ENCODE results near the gene VDAC2.
A peak's percentile ranks its signal among the peaks of the same experiment; 100 is the strongest.

Gene VDAC2

DNA sequence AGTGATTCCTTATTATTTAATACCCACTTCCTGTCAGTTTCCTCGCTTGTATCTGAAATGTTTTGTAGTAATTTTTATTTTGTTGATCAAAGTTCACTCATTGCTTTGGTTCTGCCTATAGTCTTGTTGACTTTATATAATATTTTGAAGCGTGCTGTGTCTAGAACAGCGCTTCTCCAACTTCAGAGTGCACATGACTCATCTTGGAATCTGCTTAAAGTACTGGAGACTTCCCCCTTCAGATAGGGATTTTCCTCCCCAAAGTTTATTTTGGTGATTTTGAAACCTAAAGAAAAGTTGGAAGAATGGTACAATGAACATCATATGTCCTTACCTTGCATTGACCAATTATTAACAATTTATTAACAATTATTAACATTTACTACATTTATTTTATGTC is 19.4 kb downstream of the VDAC2 start:
- DNase-seq (ENCODE audit: low read depth, low spot score): no peak

DNA sequence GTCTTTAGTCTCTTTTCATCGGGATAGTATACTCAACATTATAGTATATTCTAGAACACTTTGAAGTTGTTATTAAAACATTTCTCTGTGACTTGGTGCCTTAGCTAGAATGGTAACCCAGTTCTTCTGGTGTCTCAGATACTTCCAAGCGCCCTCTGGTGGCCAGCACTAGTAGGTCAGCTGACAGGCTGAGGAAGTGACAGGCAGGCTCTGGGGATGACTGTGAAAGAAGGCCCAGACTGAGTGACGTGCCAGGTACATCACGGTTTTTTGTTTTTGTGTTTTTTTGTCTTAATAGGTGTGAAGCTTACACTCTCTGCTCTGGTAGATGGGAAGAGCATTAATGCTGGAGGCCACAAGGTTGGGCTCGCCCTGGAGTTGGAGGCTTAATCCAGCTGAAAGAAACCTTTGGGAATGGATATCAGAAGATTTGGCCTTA is 20.0 kb downstream of the VDAC2 start:
- peak; percentile 62 for DNase-seq (ENCODE audit: low read depth, low spot score)

DNA sequence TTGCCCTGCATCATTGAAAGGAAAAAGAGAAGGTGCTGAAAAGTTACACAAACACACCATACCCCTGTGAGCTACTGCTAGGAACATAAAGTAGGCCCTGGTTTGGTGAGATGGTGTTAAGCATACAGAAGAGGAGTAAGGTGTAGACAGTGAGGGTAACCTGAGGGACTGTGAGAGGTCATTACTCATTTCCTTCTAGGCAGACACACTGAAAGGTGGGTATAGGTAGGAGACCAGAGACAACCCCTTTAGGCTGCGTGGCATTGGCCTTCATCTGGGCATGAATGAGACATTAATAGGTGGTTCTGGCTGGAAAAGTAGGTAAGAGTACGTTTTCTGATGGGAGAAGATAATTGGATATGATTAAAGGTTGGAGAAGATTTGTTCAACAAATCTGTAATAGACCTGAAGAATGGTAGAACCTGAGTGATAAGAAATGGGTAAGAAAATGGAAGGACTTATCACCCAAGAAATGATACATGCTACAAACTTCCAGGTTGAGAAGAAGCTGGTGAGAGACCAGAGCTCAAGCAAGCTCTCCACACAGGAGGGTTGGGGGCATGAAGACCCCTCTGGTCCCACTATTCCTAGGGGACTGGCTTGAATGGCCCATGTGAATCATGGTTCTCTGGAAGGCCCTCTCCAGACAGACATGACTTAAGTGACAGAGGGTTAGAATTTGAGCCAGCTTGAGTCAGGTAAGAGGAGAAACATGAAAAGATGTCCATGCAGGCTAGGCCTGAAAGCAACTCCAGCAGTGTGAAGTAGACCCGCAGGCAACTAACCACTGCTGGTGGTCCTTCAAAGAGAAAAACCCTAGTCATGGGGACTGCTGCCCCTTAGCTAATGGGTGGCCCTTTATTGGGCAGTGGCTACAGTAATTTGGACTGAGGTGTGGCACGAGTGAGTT is 21.3 kb downstream of the VDAC2 start:
- DNase-seq (ENCODE audit: low read depth, low spot score): no peak

DNA sequence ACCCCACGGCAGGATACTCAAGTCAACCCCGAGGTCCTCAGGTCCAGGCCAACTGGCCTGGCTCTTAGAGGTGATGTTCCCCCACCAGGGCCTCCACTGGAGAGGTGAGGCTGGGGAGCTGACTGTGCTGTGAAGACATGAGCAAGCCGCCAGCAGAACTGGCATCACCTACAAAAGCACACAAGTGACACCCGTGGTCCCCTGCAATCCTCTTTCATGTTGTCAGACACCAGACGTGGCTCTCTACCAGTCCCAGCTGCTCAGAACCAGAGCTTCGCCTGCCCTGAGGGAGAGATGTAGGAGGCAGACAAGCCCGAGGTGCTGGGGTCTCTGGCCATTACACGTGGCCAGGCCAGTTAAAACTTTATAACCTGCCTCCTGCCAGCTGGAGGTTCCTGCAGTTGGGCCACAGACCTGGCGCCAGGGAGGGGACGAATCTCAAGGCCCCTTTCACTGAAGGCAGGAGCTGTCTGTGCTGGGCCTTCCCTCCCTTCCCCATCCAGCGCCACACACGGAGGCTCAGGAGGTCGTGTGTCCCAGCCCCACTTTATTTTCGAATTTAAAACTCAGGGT is 22.9 kb downstream of the VDAC2 start:
- DNase-seq (ENCODE audit: low read depth, low spot score): no peak

DNA sequence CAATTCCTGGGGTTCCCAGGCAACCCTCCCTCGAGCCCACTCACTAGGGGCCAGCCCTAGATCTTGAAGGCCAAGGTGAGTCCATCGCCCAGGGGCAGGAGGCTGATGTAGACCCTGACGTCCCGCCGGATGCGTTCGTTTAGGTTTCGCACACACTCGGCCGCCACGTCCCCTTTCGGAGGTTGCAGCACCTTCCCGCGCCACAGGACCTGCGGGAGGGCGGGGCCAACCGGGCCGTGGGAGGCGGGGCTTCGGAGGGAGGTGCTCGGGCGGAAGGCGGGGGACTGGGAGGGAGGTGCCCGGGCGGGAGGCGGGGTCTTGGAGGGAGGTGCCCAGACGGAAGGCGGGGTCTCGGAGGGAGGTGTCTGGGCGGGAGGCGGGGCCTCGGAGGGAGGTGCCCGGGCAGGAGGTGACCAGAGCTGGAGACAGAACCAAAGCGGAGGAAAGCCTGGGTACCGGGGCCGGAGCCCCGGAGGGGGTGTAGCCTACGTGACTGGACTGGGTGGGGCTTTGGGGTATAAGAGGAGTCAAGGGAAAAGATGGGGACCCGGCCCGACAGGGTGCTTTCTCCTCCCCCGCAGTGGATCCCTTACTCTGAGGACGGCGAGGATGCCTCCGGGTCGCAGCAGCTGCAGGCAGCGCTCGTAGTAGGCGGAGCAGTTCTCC is 23.6 kb downstream of the VDAC2 start:
- DNase-seq (ENCODE audit: low read depth, low spot score): peak; percentile 68

DNA sequence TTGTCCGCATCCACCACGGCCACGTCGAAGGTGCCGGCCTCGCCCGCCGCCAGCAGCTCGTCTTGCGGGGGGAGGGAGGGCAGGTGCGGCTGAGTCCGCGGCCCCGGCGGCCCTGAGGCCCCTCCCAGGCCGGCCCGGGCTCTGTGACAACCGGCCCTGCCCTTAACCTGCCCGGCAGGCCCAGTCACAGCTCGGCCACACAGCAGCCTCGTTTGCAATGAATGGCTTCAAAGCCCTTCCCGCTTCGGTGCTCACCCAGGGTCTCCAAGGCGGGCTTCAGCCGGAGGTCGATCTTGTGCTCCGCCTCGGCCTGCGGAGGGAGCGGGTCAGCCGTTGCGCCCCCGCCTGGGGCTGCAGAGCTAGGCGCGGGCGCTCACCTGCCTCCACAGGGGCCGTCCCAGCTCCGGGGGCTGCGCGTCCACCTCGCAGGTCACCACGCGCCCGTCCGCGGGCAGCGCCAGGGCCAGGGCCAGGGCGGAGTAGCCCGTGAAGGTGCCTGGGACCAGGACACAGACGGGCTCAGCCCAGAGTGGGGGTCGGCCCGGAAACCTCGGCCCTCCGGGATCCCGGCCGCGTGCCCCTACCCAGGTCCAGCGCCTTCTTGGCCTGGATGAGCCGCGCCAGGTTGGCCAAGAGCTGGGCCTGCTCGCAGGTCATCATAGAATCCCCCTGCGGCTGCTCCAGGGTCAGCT is 24.2 kb downstream of the VDAC2 start:
- DNase-seq (ENCODE audit: low read depth, low spot score): no peak

DNA sequence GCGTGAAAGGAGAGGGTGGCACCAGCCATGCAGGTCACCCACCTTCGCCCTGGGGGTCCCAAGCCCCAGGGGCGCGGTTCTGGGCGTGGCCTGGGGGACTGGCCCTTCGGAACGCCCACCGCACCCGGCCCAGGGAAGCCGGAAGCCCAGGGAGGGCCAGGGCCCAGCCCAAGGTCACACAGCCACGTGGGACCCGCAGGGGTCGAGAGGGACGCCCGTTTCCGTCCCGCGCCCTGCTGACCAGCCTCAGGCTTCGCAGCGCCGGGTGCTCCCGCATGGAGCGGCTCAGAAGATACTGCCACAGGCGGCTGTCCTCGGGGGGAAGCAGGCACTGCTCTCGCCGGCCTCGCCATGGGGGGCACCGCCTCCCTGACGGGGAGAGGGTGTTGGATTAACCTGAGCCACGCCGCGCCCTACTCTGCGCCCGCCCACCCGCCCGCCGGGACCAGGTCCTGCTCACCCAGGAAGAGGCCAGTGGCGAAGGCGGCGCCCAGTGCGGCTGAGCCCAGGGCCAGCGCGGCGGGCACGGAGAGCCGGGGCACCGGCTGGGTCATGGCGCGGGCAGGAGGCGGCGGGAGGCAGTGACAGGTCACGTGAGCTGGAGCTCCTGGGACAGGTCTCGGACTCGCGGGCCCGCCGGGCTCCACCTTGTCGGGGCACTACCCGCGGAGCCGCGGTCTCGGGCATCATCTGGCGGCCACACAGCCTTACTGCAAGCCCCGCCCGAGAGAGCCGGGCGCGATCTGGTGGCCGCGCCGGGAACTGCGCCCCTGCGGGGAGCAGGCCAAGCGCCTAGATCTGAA is 25.0 kb downstream of the VDAC2 start, which contains the start of gene COMTD1:
Gene COMTD1, minus strand, starts transcription at position 583 of the 803 bp plus-strand sequence. Its CDS starts 29 bp downstream, at position 554.
- DNase-seq (ENCODE audit: low read depth, low spot score): peak; percentile 70

DNA sequence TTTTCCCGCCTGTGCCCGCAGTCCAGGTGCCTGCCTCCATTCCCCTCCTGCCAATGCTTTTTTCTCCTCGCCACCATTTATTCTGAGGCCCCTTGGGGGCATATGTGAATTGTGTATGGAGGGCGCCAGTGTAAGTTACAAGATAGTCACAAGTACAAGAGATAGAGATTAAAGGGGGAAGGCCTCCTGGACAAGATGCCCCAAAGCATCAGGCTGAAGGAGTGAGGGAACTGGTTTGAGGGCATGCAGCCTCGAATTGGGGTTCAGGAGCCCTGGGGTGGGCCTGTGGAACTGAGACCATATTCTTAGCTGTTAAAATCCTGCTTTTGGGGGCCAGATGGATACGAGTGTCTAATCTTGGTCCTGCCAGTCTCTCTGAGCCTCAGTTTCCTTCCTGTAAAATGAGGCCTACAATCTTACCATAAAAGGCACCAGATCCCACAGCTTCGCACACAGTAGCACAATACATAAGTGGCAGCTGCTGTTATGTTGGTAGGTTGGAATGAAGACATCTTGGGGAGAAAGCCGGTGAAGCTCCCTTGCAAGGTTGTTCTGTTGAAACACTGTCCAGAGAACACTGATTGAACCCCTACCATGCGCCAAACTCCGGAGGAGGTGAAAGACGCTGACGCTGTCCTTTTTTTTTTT is 25.7 kb downstream of the VDAC2 start:
- DNase-seq (ENCODE audit: low read depth, low spot score): no peak

DNA sequence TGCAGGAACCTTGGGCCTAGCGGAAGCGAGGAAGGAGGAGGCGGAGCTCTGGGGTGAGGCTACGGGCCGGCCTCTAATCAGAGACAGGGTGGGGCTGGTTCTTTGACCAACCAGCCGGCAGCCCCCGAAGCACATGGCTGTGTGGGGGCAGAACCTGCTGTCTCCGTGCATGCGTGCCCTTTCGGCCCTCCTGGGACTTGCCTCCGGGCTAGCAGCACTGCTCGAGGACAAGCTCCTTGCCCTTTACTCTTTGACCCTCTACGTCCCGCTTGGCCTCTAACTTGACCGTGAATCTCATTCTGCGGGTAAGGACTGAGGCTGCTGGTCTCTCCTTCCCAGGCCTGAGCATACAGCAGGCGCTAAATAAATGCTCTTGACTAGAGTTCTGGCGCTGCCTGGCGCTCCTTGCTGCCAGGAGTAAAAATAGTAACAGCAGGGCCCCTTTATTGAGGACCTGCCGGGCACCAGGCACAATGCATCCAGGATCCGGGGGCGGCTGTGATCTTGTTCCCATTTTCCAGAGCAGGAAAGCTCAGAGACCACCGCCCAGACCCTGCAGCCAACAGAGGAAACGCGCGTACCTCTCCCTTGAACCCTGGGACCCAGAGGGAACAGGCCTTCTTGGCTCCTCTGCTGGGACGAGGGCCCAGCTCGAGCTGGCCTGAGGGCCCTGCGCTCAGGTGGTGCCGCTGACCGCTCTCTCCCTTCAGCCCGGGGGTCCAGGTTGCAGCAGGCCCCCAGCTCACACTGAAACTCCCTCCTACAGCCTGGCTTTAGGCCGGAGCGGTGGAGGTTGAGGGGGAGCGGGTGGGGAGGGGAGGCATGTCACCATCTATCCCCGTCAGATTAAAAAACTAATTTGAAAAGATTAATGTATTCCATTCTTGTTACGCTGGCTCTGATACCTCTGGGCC is 27.8 kb downstream of the VDAC2 start:
- no peak for DNase-seq (ENCODE audit: low read depth, low spot score)

DNA sequence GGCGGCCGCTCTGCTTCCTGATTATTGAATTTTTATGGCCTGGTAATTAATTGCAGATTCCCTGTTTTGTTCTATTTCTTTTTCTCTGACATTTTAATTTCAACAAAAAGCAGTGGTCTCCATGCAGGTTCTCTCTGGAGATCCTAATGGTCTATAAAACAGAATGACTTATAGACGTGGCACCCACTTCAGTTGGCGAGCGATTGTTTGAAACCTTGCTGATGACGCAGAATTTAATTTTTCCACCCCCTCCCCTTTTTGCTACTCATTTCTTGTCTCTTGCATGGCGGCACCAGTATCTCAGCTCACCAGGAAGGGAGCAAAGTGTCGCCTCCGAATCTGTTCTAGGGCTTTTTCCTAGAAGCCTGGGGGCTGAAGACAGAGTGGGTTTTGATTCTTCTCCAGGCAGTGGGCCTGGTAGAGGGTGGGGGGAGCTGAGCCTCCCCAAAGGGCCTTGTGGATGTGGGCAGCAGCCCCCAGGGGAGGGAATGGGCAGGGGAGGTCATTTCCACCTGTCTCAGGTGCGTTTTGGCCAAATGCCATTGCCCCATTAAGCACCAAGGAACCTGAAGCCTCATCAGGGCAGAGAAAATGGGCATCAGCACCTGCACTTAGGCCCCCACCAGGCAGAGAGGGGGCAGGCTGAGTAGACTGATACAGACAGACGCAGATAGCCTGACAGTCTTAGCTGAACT is 28.6 kb downstream of the VDAC2 start:
- DNase-seq (ENCODE audit: low read depth, low spot score): no peak

DNA sequence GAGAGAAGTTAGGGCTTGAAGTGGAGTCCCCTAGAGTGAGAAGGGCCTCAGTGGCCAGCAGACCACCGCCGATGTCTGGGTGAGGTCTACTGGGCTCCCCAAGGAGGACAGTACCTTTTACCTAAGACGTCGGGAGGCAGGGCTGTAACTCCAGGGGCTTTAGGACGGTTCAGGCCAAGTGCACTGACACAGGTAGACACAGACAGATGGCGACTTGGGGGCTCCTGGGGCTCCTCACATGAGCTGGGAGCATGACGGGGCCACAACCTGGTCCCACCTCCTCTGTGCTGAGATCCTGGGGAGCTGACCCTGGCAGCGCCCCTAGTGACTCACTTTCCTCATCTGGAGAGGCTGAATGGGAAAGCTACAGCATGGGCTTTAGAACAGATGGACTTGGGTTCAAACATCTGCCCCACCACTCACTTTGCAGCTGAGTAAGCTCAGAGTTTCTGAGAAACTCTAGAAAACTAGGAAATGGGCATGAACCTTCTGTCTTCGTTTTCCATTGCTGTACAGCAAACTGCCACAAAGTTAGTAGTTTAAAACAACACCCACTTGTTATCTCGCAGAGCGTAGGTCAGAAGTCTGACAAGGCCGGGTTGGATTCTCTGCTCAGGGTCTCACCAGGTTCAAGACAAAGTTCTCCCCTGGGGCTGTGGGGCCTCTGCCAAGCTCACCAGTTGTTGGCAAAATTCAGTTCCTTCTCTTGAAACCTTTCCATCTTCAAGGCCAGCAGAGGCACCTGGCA is 29.9 kb downstream of the VDAC2 start:
- DNase-seq (ENCODE audit: low read depth, low spot score): no peak

DNA sequence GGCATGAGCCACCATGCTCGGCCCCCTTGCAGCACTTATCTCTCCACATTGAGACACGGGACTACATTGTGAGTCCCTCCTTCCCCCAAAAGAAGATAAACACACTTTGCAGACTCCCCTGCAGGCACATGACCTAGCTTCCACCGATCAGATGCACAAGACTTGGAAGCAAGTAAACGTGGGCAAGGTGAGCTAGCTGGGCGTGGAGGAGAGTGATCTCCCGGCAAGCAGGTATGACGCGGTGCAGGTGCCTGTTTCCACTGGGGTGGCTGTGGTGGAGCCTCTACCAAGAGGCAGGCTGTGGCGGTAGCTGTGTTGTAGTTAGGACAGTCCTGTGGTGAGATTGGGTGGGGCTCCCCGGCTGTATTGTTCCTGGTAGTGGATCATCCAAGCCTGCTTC is 32.8 kb downstream of the VDAC2 start:
- no peak for DNase-seq (ENCODE audit: low read depth, low spot score)

DNA sequence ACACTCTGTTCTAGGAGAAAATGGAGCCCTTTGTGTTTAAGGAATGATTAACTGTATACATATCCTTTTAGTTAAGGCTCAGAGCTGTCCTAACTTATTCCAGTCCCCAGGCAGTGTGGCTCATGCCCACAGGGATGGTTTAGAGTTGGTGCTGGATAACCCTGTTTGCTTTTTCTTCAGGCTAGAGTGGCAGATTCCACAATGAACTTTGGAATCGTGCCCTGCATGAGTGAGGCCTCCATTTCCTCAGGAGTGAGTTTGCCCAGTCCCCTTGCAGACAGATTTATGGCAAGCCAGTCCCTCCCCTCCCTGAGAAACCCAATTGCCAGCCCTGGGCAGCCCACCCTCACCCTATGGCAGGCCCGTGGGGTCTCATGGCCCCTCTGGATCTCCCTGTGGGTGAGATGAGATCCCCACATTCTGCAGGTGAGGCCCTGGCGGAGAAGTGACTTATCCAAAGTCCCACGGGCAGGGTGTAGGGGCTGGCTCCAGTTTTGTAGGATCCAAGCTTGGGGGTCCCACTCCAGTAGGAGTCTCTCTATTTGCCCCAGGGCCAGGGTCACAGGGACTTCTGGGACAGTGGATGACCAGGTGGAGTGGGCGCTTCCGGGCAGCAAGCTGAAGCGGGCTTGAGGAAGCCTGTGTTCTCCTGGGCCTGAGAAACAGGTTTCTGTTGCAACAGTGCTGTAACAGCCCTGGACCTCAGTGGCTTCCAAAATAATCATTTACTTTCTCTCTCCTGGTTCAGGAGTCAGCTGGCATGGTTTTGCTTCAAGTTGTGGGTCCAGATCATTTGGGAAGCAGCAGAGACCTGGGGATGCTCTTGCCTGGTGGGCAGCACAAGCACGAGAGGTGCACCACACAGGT is 34.1 kb downstream of the VDAC2 start:
- no peak for DNase-seq (ENCODE audit: low read depth, low spot score)

DNA sequence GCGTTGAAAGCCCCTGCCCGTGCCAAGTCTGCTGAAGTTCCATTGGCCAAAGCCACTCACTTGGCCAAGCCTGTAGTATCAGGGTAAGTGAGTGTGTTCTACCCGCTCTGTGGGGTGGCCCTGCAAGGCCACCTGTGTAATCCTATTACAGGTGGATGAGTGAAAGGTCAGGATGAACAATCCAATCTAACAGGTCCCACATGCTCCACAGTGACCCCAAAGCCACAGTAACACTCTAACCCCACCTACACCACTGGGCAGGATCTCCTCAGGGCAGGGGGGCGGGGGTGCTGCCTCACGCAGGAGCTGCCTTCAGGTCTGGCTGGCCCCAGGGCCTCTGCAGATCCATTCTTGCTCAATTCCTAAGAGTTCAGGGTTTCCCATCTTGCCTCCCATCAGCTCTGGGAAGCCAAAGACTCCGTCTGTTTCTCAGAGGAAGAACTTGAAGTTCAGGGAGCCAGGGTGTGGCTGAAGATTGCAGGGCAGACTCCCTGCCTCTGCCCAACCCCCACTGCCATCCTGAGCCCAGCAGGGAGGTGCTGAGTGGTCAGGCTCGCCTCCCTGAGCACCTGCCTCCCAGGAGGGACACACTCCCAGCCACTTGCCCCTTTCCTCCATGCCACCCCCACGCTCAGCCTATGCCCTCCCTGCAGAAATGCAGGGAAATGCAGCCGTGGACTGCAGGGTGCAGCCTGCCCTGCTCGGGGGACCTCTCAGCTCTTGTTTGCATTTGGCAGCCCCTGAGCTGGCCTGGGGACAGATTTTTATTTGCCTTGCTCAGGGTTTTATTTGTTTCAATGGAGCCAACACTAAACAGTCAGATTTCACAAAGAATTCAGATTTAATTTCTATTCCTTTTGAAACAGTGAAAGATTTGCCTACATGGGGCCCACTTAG is 35.0 kb downstream of the VDAC2 start:
- no peak for DNase-seq (ENCODE audit: low read depth, low spot score)

DNA sequence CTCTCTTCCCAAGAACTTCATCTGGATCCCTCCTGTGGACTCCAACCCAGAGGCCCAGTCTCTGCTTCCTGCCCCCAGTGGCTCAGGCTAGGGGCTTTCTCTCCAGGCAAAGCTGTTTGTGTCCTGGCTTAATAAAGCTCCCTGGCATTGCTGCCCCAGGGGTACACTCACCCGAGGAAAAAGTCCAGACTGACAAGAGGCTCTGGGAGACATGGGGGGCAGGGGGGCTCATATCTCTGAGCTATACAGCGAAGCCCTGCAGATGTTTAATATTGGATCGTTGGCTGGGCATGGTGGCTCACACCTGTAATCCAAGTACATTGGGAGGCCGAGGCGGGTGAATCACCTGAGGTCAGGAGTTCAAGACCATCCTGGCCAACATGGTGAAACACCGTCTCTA is 35.9 kb downstream of the VDAC2 start:
- no peak for DNase-seq (ENCODE audit: low read depth, low spot score)

DNA sequence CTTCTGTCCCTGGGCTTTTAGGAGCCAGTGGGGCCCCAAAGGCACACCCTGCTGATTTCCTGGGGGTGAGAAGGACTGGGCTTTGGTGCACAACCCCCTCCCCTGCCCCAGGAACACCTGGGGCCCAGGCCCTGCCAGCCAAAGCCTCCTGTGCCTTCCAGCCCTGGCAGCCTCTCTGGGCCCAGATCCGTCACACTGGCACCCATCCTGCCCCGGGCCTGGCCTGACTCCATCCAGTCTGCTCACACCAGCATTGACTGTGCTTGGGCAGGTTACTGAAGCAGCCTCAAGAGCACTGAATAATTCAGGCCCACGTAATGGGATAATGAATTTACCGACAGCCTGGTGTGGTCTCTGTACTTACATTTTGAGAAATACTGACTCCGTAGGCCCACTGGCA is 37.2 kb downstream of the VDAC2 start:
- no peak for DNase-seq (ENCODE audit: low read depth, low spot score)

Data from smooth muscle cell of the brain vasculature (primary cell).